ENCODE measurements around the gene HGFAC. TPM values are rescaled to one million over a fixed set of nuclear protein-coding genes. Genes with fewer than 3 reads are reported as not detected.

Gene HGFAC
- total and polyA plus RNA-seq, 4 donors: 0.24 to 2.6 (median 0.37) TPM

GRCh38 chr4:3445111-3445820, 3.5 kb downstream of the HGFAC start:
- H3K9ac ChIP-seq (ENCODE audit: insufficient read depth in 1 of 2, low read length in 2 of 2): no peak overlapping the region
- WGBS, 2 donors: 76 to 86% methylated on average over 33 to 34 of the region's 34 CpGs
- H3K36me3 ChIP-seq (ENCODE audit: control insufficient read depth in 4 of 4, insufficient read depth in 4 of 4, low read length in 4 of 4): no peaks in the 10 kb centered on the region
- H3K9me3 ChIP-seq (ENCODE audit: control insufficient read depth in 4 of 4, insufficient read depth in 3 of 4, low read length in 3 of 4): no peaks in the 10 kb centered on the region
- peaks cover 0 to under 1% (median 0%) of the 10 kb centered on the region in 5 donors for H3K4me1 ChIP-seq (ENCODE audit: control insufficient read depth in 5 of 5, insufficient read depth in 5 of 5, low read length in 5 of 5)
- no peak for ATAC-seq (ENCODE audit: insufficient read depth, low FRiP score)
- no peaks in the 10 kb centered on the region for H3K27me3 ChIP-seq (ENCODE audit: control insufficient read depth in 3 of 3, insufficient read depth in 3 of 3, low read length in 2 of 3)
- no peak for DNase-seq
- TF ChIP-seq CTCF (IDR thresholded peaks at IDR 0.05; ENCODE audit: control extremely low read depth, extremely low read depth): no peak
- no peak overlapping the region for H3K4me3 ChIP-seq
- H3K27ac ChIP-seq (ENCODE audit: low read depth in 1 of 2, low read length in 1 of 2): no peak overlapping the region

GRCh38 chr4:3445829-3446545, 4.2 kb downstream of the HGFAC start:
- ATAC-seq (ENCODE audit: insufficient read depth, low FRiP score) (no peak), DNase-seq (no peak)
- no peak for TF ChIP-seq CTCF (IDR thresholded peaks at IDR 0.05; ENCODE audit: control extremely low read depth, extremely low read depth)
- no peak overlapping the region for H3K27ac ChIP-seq (ENCODE audit: low read depth in 1 of 2, low read length in 1 of 2)
- no peak overlapping the region for H3K9ac ChIP-seq (ENCODE audit: insufficient read depth in 1 of 2, low read length in 2 of 2)
- 95 to 97% methylated on average over 31 to 34 of the region's 34 CpGs for WGBS, 2 donors
- no peaks in the 10 kb centered on the region for H3K27me3 ChIP-seq (ENCODE audit: control insufficient read depth in 3 of 3, insufficient read depth in 3 of 3, low read length in 2 of 3)
- H3K9me3 ChIP-seq (ENCODE audit: control insufficient read depth in 4 of 4, insufficient read depth in 3 of 4, low read length in 3 of 4): no peaks in the 10 kb centered on the region
- no peaks in the 10 kb centered on the region for H3K36me3 ChIP-seq (ENCODE audit: control insufficient read depth in 4 of 4, insufficient read depth in 4 of 4, low read length in 4 of 4)
- H3K4me3 ChIP-seq: no peak overlapping the region
- H3K4me1 ChIP-seq (ENCODE audit: control insufficient read depth in 5 of 5, insufficient read depth in 5 of 5, low read length in 5 of 5): no peaks in the 10 kb centered on the region

GRCh38 chr4:3446631-3447320, 5.0 kb downstream of the HGFAC start:
- DNase-seq (no peak), ATAC-seq (ENCODE audit: insufficient read depth, low FRiP score) (no peak)
- Histone ChIP-seq H3K9ac (ENCODE audit: insufficient read depth in 1 of 2, low read length in 2 of 2) (no peak overlapping the region), H3K4me3 (no peak overlapping the region), H3K9me3 (ENCODE audit: control insufficient read depth in 4 of 4, insufficient read depth in 3 of 4, low read length in 3 of 4) (no peaks in the 10 kb centered on the region), H3K27ac (ENCODE audit: low read depth in 1 of 2, low read length in 1 of 2) (no peak overlapping the region), H3K27me3 (ENCODE audit: control insufficient read depth in 3 of 3, insufficient read depth in 3 of 3, low read length in 2 of 3) (no peaks in the 10 kb centered on the region), H3K4me1 (ENCODE audit: control insufficient read depth in 5 of 5, insufficient read depth in 5 of 5, low read length in 5 of 5) (no peaks in the 10 kb centered on the region), H3K36me3 (ENCODE audit: control insufficient read depth in 4 of 4, insufficient read depth in 4 of 4, low read length in 4 of 4) (no peaks in the 10 kb centered on the region)
- WGBS, 2 donors: 95 to 98% methylated on average over 20 to 22 of the region's 22 CpGs
- no peak for TF ChIP-seq CTCF (IDR thresholded peaks at IDR 0.05; ENCODE audit: control extremely low read depth, extremely low read depth)

Data from lung (tissue), 12 donors.